SK-N-SH treated with all-trans-retinoic acid at 6 μM for 48 hours (cell line): ENCODE data around the gene PTGIS.

ENCODE experiments used
- ATAC-seq: fragments of 200-7000 bp; cut with Tn5 transposase; 3 replicates; pipeline ENCODE4 v1.9.1; 2020; ENCODE audit warnings: mild to moderate bottlenecking, moderate library complexity
- ARNTL ChIP-seq: fragments of 450-650 bp; formaldehyde crosslinking; IDR thresholded peaks from 2 replicates; pipeline ENCODE4 v1.5.0; 2020; ENCODE audit warnings: low read depth, mild to moderate bottlenecking, moderate library complexity, borderline replicate concordance
- CSDC2 ChIP-seq: fragments of 250-450 bp; sonication (Bioruptor Pico); IDR thresholded peaks from 2 replicates; pipeline ENCODE4 v1.5.0; 2020; ENCODE audit warnings: mild to moderate bottlenecking, moderate library complexity
- ESRRG ChIP-seq: fragments of 250-450 bp; sonication (Bioruptor Pico); IDR thresholded peaks from 2 replicates; pipeline ENCODE4 v1.6.1; 2021; ENCODE audit warnings: mild to moderate bottlenecking
- ISL1 ChIP-seq: fragments of 250-450 bp; sonication (Bioruptor Pico); IDR thresholded peaks from 2 replicates; pipeline ENCODE4 v2.1.2; 2022; ENCODE audit warnings: mild to moderate bottlenecking, moderate library complexity
- OSR1 ChIP-seq: fragments of 250-450 bp; sonication (Bioruptor Pico); IDR thresholded peaks from 2 replicates; pipeline ENCODE4 v1.8.0; 2022; ENCODE audit warnings: moderate library complexity, mild to moderate bottlenecking, inconsistent platforms
- PPARA ChIP-seq: fragments of 250-450 bp; sonication (Bioruptor Pico); IDR thresholded peaks from 2 replicates; pipeline ENCODE4 v1.5.0; 2020; ENCODE audit warnings: mild to moderate bottlenecking, borderline replicate concordance
- RARB ChIP-seq: fragments of 250-450 bp; sonication (Bioruptor Pico); IDR thresholded peaks from 2 replicates; pipeline ENCODE4 v1.8.0; 2021; ENCODE audit warnings: mild to moderate bottlenecking, moderate library complexity
- TCF4 ChIP-seq: fragments of 250-450 bp; sonication (Bioruptor Pico); IDR thresholded peaks from 2 replicates; pipeline ENCODE4 v1.8.0; 2021; ENCODE audit warnings: mild to moderate bottlenecking, moderate library complexity, borderline replicate concordance
- TOX ChIP-seq: fragments of 250-450 bp; sonication (Bioruptor Pico); IDR thresholded peaks from 2 replicates; pipeline ENCODE4 v1.8.0; 2021; ENCODE audit warnings: mild to moderate bottlenecking, moderate library complexity, borderline replicate concordance
- ZC3H10 ChIP-seq: fragments of 250-450 bp; sonication (Bioruptor Pico); IDR thresholded peaks from 2 replicates; pipeline ENCODE4 v1.5.1; 2021; ENCODE audit warnings: mild to moderate bottlenecking, moderate library complexity
- ZFP3 ChIP-seq: fragments of 250-450 bp; sonication (Bioruptor Pico); IDR thresholded peaks from 2 replicates; pipeline ENCODE4 v1.5.0; 2020; ENCODE audit warnings: mild to moderate bottlenecking, moderate library complexity
- ZFP30 ChIP-seq: fragments of 450-650 bp; formaldehyde crosslinking; IDR thresholded peaks from 2 replicates; pipeline ENCODE4 v1.5.0; 2022; ENCODE audit warnings: mild to moderate bottlenecking, moderate library complexity
- ZNF565 ChIP-seq: fragments of 450-650 bp; formaldehyde crosslinking; conservative IDR thresholded peaks from 2 replicates; pipeline ENCODE4 v1.5.0; 2020; ENCODE audit warnings: low read depth, mild to moderate bottlenecking, moderate library complexity
- ZNF70 ChIP-seq: fragments of 450-650 bp; formaldehyde crosslinking; IDR thresholded peaks from 2 replicates; pipeline ENCODE4 v1.5.0; 2020; ENCODE audit warnings: mild to moderate bottlenecking, moderate library complexity
- ZNF8 ChIP-seq: fragments of 450-650 bp; formaldehyde crosslinking; IDR thresholded peaks from 2 replicates; pipeline ENCODE4 v1.5.0; 2020; ENCODE audit warnings: mild to moderate bottlenecking, moderate library complexity
- TF ChIP-seq, protein P1 (sequence below): fragments of 250-450 bp; sonication (Bioruptor Pico); IDR thresholded peaks from 2 replicates; pipeline ENCODE4 v1.8.0; 2021; ENCODE audit warnings: low read depth, mild to moderate bottlenecking, moderate library complexity, borderline replicate concordance
- TF ChIP-seq, protein P2 (sequence below): fragments of 250-450 bp; sonication (Bioruptor Pico); IDR thresholded peaks from 2 replicates; pipeline ENCODE4 v1.5.0; 2020; ENCODE audit warnings: mild to moderate bottlenecking, moderate library complexity
- TF ChIP-seq, protein P3 (sequence below): fragments of 250-450 bp; sonication (Bioruptor Pico); IDR thresholded peaks from 2 replicates; pipeline ENCODE4 v1.5.1; 2021; ENCODE audit warnings: mild to moderate bottlenecking, moderate library complexity
- TF ChIP-seq, protein P4 (sequence below): fragments of 250-450 bp; sonication (Bioruptor Pico); IDR thresholded peaks from 2 replicates; pipeline ENCODE4 v1.8.0; 2020; ENCODE audit warnings: mild to moderate bottlenecking, moderate library complexity, borderline replicate concordance

The PTGIS gene

DNA sequence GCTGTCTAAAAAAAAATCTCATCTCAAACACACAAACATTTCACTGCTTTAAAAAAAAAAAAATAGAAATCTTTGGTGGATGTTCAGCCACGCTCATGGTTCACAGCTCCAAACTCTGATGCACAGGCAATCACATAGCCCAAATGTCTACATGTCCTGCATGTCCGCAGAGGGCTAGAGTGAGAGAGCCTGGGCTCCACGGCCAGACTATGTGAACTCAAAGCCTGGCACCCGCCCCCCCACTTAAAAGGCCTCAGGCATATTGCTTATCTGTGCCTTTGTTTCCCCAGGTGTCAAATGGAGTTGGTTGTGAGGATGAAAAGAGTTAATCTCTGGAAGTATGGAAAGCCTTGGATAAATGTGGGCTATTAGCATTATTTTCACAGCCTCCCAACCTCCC is 10.5 kb upstream of the PTGIS start:
- ATAC-seq, result no peak
- TF ChIP-seq PPARA (CRISPR knock-in tag) (no peak), TOX (CRISPR knock-in tag) (no peak), ESRRG (CRISPR knock-in tag) (no peak), ISL1 (no peak), OSR1 (CRISPR knock-in tag) (no peak), ZFP30 (CRISPR knock-in tag) (no peak), ZC3H10 (CRISPR knock-in tag) (no peak), ZFP3 (CRISPR knock-in tag) (no peak), RARB (CRISPR knock-in tag) (no peak)
- TF ChIP-seq, protein P1, sequence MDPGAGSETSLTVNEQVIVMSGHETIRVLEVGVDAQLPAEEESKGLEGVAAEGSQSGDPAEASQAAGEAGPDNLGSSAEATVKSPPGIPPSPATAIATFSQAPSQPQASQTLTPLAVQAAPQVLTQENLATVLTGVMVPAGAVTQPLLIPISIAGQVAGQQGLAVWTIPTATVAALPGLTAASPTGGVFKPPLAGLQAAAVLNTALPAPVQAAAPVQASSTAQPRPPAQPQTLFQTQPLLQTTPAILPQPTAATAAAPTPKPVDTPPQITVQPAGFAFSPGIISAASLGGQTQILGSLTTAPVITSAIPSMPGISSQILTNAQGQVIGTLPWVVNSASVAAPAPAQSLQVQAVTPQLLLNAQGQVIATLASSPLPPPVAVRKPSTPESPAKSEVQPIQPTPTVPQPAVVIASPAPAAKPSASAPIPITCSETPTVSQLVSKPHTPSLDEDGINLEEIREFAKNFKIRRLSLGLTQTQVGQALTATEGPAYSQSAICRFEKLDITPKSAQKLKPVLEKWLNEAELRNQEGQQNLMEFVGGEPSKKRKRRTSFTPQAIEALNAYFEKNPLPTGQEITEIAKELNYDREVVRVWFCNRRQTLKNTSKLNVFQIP (CRISPR knock-in tag), result no peak
- TF ChIP-seq, protein P2, sequence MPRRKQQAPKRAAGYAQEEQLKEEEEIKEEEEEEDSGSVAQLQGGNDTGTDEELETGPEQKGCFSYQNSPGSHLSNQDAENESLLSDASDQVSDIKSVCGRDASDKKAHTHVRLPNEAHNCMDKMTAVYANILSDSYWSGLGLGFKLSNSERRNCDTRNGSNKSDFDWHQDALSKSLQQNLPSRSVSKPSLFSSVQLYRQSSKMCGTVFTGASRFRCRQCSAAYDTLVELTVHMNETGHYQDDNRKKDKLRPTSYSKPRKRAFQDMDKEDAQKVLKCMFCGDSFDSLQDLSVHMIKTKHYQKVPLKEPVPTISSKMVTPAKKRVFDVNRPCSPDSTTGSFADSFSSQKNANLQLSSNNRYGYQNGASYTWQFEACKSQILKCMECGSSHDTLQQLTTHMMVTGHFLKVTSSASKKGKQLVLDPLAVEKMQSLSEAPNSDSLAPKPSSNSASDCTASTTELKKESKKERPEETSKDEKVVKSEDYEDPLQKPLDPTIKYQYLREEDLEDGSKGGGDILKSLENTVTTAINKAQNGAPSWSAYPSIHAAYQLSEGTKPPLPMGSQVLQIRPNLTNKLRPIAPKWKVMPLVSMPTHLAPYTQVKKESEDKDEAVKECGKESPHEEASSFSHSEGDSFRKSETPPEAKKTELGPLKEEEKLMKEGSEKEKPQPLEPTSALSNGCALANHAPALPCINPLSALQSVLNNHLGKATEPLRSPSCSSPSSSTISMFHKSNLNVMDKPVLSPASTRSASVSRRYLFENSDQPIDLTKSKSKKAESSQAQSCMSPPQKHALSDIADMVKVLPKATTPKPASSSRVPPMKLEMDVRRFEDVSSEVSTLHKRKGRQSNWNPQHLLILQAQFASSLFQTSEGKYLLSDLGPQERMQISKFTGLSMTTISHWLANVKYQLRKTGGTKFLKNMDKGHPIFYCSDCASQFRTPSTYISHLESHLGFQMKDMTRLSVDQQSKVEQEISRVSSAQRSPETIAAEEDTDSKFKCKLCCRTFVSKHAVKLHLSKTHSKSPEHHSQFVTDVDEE, result no peak
- TF ChIP-seq, protein P3, sequence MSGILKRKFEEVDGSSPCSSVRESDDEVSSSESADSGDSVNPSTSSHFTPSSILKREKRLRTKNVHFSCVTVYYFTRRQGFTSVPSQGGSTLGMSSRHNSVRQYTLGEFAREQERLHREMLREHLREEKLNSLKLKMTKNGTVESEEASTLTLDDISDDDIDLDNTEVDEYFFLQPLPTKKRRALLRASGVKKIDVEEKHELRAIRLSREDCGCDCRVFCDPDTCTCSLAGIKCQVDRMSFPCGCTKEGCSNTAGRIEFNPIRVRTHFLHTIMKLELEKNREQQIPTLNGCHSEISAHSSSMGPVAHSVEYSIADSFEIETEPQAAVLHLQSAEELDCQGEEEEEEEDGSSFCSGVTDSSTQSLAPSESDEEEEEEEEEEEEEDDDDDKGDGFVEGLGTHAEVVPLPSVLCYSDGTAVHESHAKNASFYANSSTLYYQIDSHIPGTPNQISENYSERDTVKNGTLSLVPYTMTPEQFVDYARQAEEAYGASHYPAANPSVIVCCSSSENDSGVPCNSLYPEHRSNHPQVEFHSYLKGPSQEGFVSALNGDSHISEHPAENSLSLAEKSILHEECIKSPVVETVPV, result no peak

DNA sequence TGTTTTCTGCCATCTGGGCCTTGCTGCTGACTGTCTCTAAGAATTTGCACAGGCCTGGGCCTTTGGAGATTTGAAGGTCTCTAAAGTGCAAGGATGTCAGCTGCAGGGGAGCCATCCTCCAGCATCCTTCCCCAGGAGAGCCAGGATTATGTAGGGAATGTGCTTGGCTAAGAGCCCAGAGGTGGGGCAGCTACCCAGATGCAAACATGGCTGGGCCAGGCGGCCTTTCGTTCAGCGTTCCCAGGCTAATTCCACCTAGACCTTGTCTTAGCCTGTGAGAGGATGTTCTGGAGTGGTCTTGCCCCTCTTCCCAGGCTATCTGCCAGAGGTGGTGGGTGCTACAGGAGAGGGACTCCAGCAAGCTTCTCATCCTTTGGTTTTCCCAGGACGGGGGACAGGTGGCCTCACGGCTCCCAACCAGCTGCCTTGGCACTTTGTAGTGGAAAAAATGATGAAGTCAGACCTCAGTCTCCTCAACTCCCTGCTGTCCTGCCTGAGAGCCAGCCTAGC is 7.7 kb upstream of the PTGIS start:
- no peak for ATAC-seq
- TF ChIP-seq RARB (CRISPR knock-in tag) (no peak), PPARA (CRISPR knock-in tag) (no peak), CSDC2 (no peak), ZNF70 (CRISPR knock-in tag) (no peak), ZNF565 (CRISPR knock-in tag) (no peak), TCF4 (no peak), TOX (CRISPR knock-in tag) (no peak), ZNF8 (CRISPR knock-in tag) (no peak), ZFP30 (CRISPR knock-in tag) (no peak), ARNTL (no peak), ZC3H10 (CRISPR knock-in tag) (no peak), ZFP3 (CRISPR knock-in tag) (no peak)
- TF ChIP-seq, protein P4, sequence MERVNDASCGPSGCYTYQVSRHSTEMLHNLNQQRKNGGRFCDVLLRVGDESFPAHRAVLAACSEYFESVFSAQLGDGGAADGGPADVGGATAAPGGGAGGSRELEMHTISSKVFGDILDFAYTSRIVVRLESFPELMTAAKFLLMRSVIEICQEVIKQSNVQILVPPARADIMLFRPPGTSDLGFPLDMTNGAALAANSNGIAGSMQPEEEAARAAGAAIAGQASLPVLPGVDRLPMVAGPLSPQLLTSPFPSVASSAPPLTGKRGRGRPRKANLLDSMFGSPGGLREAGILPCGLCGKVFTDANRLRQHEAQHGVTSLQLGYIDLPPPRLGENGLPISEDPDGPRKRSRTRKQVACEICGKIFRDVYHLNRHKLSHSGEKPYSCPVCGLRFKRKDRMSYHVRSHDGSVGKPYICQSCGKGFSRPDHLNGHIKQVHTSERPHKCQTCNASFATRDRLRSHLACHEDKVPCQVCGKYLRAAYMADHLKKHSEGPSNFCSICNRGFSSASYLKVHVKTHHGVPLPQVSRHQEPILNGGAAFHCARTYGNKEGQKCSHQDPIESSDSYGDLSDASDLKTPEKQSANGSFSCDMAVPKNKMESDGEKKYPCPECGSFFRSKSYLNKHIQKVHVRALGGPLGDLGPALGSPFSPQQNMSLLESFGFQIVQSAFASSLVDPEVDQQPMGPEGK (CRISPR knock-in tag), result no peak
- TF ChIP-seq, protein P3, result no peak
- TF ChIP-seq, protein P2, result no peak
